NB4 (cell line): Measurements from ENCODE around the gene SLC28A3.

Experiments used
- DNase-seq: peaks from one replicate; pipeline ENCODE4 v3.0.0; 2010; ENCODE audit warnings: low read depth
- H3K4me3 ChIP-seq: one replicate; pipeline ENCODE4 v1.5.1; 2011; ENCODE audit warnings: mild to moderate bottlenecking, low read depth, low read length, moderate library complexity
- CTCF ChIP-seq: IDR thresholded peaks from one replicate; pipeline ENCODE4 v1.5.1; 2012; ENCODE audit warnings: low read depth, low read length
- MAX ChIP-seq: IDR thresholded peaks from 2 replicates; pipeline ENCODE4 v1.6.1; 2011; ENCODE audit warnings: low read depth, low read length
- MYC ChIP-seq: IDR thresholded peaks from 2 replicates; pipeline ENCODE4 v1.6.1; 2011; ENCODE audit warnings: low read depth, low read length
- POLR2A ChIP-seq: IDR thresholded peaks from 2 replicates; pipeline ENCODE4 v1.6.1; 2011; ENCODE audit warnings: mild to moderate bottlenecking; ENCODE audit not compliant: insufficient read length; ENCODE audit errors: extremely low read depth

The SLC28A3 gene

DNA sequence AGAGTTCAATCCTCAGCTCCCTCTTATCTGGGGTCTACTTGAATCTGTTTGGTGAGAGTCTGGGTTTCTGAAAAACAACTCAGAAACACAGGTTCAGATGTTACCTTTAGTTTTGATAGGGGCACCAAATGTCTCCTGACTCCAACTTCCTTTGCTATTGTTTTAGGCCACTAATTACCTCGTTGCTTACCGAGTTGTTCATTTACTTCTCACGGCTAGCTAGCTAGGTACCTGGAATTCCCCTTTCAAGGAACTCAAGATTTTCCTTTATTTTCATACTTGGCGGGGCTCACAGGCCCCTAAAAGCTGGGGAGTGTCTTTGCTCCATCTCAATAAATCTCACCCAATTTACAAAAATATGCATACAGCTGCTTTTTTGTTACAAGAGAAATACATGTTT is 111.4 kb downstream of the SLC28A3 start:
- no peak for DNase-seq
- no peak for TF ChIP-seq MAX
- no peak for TF ChIP-seq MYC
- TF ChIP-seq POLR2A: no peak
- no peak for TF ChIP-seq CTCF
- H3K4me3 ChIP-seq: no peak overlapping the region

GRCh38 chr9:84228130-84228720 is 112.3 kb downstream of the SLC28A3 start:
- no peak for TF ChIP-seq CTCF
- no peak for TF ChIP-seq POLR2A
- TF ChIP-seq MYC: no peak
- no peak for TF ChIP-seq MAX
- no peak overlapping the region for H3K4me3 ChIP-seq
- no peak for DNase-seq

DNA sequence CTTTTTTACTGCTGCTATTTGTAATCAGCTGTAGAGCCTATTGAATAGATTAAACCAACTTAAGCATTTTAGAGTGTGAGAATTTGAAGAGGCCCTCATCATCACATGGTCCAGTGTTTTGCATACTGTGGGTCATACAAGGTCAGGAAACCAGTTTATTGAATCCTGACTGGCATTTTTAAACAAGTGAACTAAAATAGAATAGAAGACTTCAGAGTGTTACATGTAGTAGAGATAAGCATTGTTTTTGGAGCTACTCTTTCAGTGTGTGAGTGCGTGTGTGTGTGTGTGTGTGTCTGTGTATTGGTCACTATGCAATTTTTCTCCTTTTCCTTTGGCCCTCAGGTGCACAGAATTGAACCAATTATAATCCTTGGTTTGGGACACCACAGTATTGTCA is 114.4 kb downstream of the SLC28A3 start:
- DNase-seq: no peak
- TF ChIP-seq CTCF: no peak
- no peak for TF ChIP-seq POLR2A
- TF ChIP-seq MYC: no peak
- no peak for TF ChIP-seq MAX
- no peak overlapping the region for H3K4me3 ChIP-seq
